HEK293 (cell line): ENCODE data around the gene MYH14.

Source experiments
- ATF2 ChIP-seq: fragments of 450-650 bp; formaldehyde crosslinking; IDR thresholded peaks from 2 replicates; pipeline ENCODE4 v1.5.1; 2016; ENCODE audit warnings: missing biosample characterization, missing genetic modification characterization, low read depth
- CTCF ChIP-seq: fragments of 450-650 bp; formaldehyde crosslinking; IDR thresholded peaks from 2 replicates; pipeline ENCODE4 v1.5.1; 2016; ENCODE audit warnings: missing biosample characterization, missing genetic modification characterization
- PBX3 ChIP-seq: sonication (generic); formaldehyde crosslinking; IDR thresholded peaks from 2 replicates; pipeline ENCODE4 v1.8.1; 2022; ENCODE audit warnings: mild to moderate bottlenecking, moderate library complexity, missing genetic modification reagents
- SALL2 ChIP-seq: fragments of 450-650 bp; formaldehyde crosslinking; IDR thresholded peaks from 2 replicates; pipeline ENCODE4 v1.5.0; 2017; ENCODE audit warnings: missing biosample characterization, mild to moderate bottlenecking, missing genetic modification characterization, borderline replicate concordance
- YY2 ChIP-seq: fragments of 450-650 bp; formaldehyde crosslinking; IDR thresholded peaks from 2 replicates; pipeline ENCODE4 v1.5.1; 2016; ENCODE audit warnings: missing biosample characterization, missing genetic modification characterization
- ZBTB21 ChIP-seq: fragments of 450-650 bp; formaldehyde crosslinking; IDR thresholded peaks from 2 replicates; pipeline ENCODE4 v1.5.1; 2017; ENCODE audit warnings: missing biosample characterization, missing genetic modification characterization
- ZNF558 ChIP-seq: fragments of 450-650 bp; formaldehyde crosslinking; IDR thresholded peaks from 2 replicates; pipeline ENCODE4 v1.5.1; 2016; ENCODE audit warnings: missing biosample characterization, missing genetic modification characterization
- ZNF639 ChIP-seq: fragments of 450-650 bp; formaldehyde crosslinking; IDR thresholded peaks from 2 replicates; pipeline ENCODE4 v1.5.1; 2016; ENCODE audit warnings: missing biosample characterization, missing genetic modification characterization
- ZNF776 ChIP-seq: fragments of 450-650 bp; formaldehyde crosslinking; IDR thresholded peaks from 2 replicates; pipeline ENCODE4 v1.5.0; 2017; ENCODE audit warnings: missing biosample characterization, missing genetic modification characterization, borderline replicate concordance

- TF ChIP-seq ZBTB21 (tag by site-specific recombination) (no peak), PBX3 (CRISPR knock-in tag) (no peak), ATF2 (no peak), ZNF639 (no peak), YY2 (no peak), CTCF (tag by site-specific recombination) (no peak), ZNF558 (tag by site-specific recombination) (no peak), SALL2 (no peak), ZNF776 (tag by site-specific recombination) (no peak)
Measured at GRCh38 chr19:50189331-50189730, 14.1 kb upstream of the MYH14 start.
